Right lobe of liver (tissue), 6 donors: ENCODE data around the gene ZNF778. TPM values are rescaled to one million over a fixed set of nuclear protein-coding genes. Genes with fewer than 3 reads are reported as not detected.

Experiments
- ATAC-seq, 4 donors: fragments of 200-7000 bp; cut with Tn5 transposase; one replicate each; pipeline ENCODE4 v1.9.1; 2020; ENCODE audit warnings: mild to moderate bottlenecking in 4 of 4, moderate library complexity in 4 of 4
- DNase-seq, 3 donors: peaks; one replicate each; pipeline ENCODE4 v3.0.0-alpha.2; 2020
- H3K27ac ChIP-seq, 3 donors: fragments of 200-600 bp; one replicate each; pipeline ENCODE4 v1.8.0; 2022
- H3K27me3 ChIP-seq, 2 donors: fragments of 200-600 bp; one replicate each; pipeline ENCODE4 v1.8.0; 2022
- H3K36me3 ChIP-seq, 4 donors: fragments of 200-600 bp; sonication (generic) in 1 of 4; one replicate each; pipeline versions ENCODE4 v1.5.1 to v1.8.0; 2017 to 2022; ENCODE audit warnings: control low read depth in 1 of 4
- H3K4me1 ChIP-seq, 4 donors: fragments of 200-600 bp; sonication (generic) in 1 of 4; one replicate each; pipeline versions ENCODE4 v1.5.1 to v1.8.0; 2017 to 2022; ENCODE audit warnings: control low read depth in 1 of 4
- H3K4me3 ChIP-seq, 3 donors: fragments of 200-600 bp; one replicate each; pipeline ENCODE4 v1.8.0; 2022
- H3K9me3 ChIP-seq, 4 donors: fragments of 200-600 bp; sonication (generic) in 1 of 4; one replicate each; pipeline versions ENCODE4 v1.5.1 to v1.8.0; 2017 to 2022; ENCODE audit warnings: control low read depth in 1 of 4
- CTCF ChIP-seq, 4 donors: fragments of 200-600 bp in 3 of 4; fragments of 450-650 bp in 1 of 4; IDR thresholded peaks; one replicate each; pipeline versions ENCODE4 v1.5.1 to v1.8.0; 2016 to 2022; ENCODE audit warnings: antibody characterized with exemption in 4 of 4, mild to moderate bottlenecking in 2 of 4
- POLR2A ChIP-seq: fragments of 450-650 bp; IDR thresholded peaks from one replicate; pipeline ENCODE4 v1.6.1; 2017; ENCODE audit warnings: antibody characterized with exemption, mild to moderate bottlenecking
- WGBS: methylation state at CpG from one replicate; pipeline ENCODE4 v1.1.6; 2018; ENCODE audit warnings: low coverage, low lambda C conversion rate; ENCODE audit not compliant: insufficient coverage; ENCODE audit errors: missing lambda C conversion rate; 5-methylcytosine and 5-hydroxymethylcytosine counted together
- intact Hi-C, 2 donors: fragments of 100-400 bp; cut with DNase I; formaldehyde crosslinking; loops; one replicate each; pipeline versions ENCODE4 v1.11.2 to v1.14.1; 2022
- total RNA-seq, 6 experiments: library from RNA; depleted of rRNA in 2 of 6; stranded (reverse); fragments of >200 nt in 2 of 6; fragmentation: NEBNext Ultra II Directional in 3 of 6; extraction: Animal tissue kit (Norgen Biotek cat#: 25700) in 3 of 6; gene quantifications; one replicate each; pipeline versions ENCODE4 v1.1.0 to v1.2.4, GENCODE V29; 2016 to 2023
- donor health status: DM: no; HTN: yes; CAD: no.
- donor health status: DM: no; HTN: no; CAD: no.
- donor health status: DM: no; HTN: no; CAD: no.
- donor health status: DM: no; HTN: yes; CAD: no.
- donor health status: DM: no; HTN: yes; CAD: no.

The ZNF778 gene
- total RNA-seq, 6 experiments from 2014 or later, result 2.3 to 11.2 (median 3.1) TPM

GRCh38 chr16:89199241-89200123, 18.0 kb upstream of the ZNF778 start:
- ATAC-seq, result no peak
- DNase-seq, result peak in 1 of 3 donors; percentile 14
- Histone ChIP-seq H3K27me3 (peaks cover 0 to 11% of the 10 kb centered on the region in 2 donors), H3K27ac (no peak overlapping the region), H3K4me1 (peaks cover 0 to 8% (median 0%) of the 10 kb centered on the region in 4 donors), H3K4me3 (no peak overlapping the region), H3K9me3 (no peaks in the 10 kb centered on the region), H3K36me3 (no peaks in the 10 kb centered on the region)
- WGBS, result 67% methylated on average over 3 of the region's 22 CpGs
- TF ChIP-seq POLR2A, result no peak
- no peak for TF ChIP-seq CTCF (IDR thresholded peaks at IDR 0.05)
- intact Hi-C loops, result no loop called here

DNA sequence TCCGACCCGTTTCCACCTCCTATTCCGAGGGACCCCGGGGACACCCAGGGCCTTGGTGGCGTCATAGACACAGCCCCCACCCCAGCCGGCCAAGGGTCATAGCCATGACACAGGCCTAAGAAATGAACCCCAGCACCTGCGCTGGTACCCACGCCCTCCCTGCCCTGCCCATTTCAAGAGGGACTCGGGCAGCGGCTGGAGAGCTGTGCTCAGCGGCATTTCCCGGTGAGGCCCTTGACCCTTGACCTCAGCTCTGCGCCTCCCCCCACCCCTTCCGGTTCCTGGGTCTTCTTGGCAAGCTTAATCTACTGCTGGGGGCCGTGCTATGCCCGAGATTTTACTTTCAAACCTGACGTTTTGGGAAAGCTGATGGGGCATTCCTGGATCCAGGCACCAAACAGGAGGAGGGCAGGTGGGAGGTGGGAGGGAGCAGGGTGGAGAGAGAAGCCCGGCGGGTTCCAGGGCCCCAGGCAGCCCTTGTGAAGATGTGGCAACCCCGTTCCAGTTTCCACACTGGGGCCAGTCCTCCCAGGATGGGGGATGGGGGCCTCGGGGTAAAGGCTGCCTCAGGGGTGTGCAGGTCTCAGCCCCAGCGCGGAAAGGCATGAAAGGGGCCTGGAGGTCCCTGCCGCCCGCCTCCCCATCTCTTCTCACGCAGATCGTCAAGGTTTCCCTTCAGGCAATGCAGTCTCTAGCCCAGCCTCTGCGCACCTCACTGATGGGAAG, 17.2 kb upstream of the ZNF778 start, which contains the start of gene SLC22A31:
Gene SLC22A31 (minus strand): TSS at position 414 of the 726 bp plus-strand sequence. CDS start 36 bp downstream, at position 378.
- H3K9me3 ChIP-seq, result no peaks in the 10 kb centered on the region
- ATAC-seq (no peak), DNase-seq (no peak)
- intact Hi-C loops, result no loop called here
- H3K36me3 ChIP-seq, result no peaks in the 10 kb centered on the region
- peak within 1 kb of the TSS in 1 of 3 donors; percentile 29 for H3K4me3 ChIP-seq
- no peak within 1 kb of the TSS for H3K27ac ChIP-seq
- WGBS, result 0% methylated on average over 10 of the region's 28 CpGs
- H3K27me3 ChIP-seq, result peaks cover 0 to 11% of the 10 kb centered on the region in 2 donors
- peaks cover 0 to 8% (median 0%) of the 10 kb centered on the region in 4 donors for H3K4me1 ChIP-seq
- TF ChIP-seq CTCF (IDR thresholded peaks at IDR 0.05) (no peak), POLR2A (no peak)

DNA sequence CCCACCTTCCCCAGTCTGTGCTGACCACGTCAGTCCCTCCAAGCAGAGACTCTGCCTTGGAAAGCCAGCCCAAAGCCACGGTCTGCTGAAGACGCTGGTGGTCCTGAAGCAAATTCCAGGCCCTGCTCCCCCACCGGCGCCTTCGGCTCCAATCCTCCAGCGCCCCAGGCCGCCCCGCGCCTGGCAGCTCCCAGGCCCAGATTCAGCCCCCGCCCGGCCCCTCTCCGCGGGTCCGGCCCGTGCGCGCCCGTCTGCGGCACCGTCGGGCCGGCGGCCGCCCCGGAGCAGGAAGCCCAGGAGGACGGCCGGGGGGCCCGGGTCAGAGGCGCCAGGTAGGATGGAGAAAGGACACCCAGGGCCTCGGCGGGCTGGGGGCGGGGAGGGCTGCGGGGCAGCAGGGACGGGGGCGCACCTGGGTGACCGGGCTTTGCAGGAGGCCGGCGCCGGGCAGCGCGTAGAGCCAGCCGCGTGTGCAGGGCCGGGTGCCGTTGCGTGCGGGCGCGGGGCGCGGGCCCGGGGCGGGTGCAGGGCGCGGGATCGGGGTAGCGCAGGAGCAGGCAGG, 16.6 kb upstream of the ZNF778 start:
- H3K27ac ChIP-seq, result no peak overlapping the region
- H3K9me3 ChIP-seq, result no peaks in the 10 kb centered on the region
- DNase-seq (peak in 1 of 3 donors; percentile 15), ATAC-seq (no peak)
- peaks cover 0 to 11% of the 10 kb centered on the region in 2 donors for H3K27me3 ChIP-seq
- H3K36me3 ChIP-seq, result no peaks in the 10 kb centered on the region
- intact Hi-C loops, result no loop called here
- peak overlapping the region in 1 of 3 donors; percentile 29 for H3K4me3 ChIP-seq
- 0% methylated on average over 1 of the region's 58 CpGs for WGBS
- TF ChIP-seq POLR2A (no peak), CTCF (IDR thresholded peaks at IDR 0.05) (no peak)
- peaks cover 0 to 8% (median 0%) of the 10 kb centered on the region in 4 donors for H3K4me1 ChIP-seq
